ENCODE measurements around the gene NLRP1.

The NLRP1 gene

DNA sequence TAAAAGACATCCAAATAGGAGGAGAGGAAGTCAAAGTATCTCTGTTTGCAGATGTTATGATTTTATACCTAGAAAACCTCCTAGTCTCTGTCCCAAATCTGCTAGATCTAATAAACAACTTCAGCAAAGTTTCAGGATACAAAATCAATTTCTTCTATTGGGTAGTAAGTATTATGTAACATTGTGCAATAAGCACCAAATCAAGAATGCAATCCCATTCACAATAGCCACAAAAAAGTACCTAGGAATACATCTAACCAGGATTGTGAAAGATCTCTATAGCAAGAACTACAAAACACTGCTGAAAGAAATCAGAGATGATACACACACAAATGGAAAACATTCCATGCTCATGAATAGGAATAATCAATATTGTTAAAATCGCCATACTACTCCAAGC, 13.0 kb downstream of the NLRP1 start:
- TF ChIP-seq, protein P1, sequence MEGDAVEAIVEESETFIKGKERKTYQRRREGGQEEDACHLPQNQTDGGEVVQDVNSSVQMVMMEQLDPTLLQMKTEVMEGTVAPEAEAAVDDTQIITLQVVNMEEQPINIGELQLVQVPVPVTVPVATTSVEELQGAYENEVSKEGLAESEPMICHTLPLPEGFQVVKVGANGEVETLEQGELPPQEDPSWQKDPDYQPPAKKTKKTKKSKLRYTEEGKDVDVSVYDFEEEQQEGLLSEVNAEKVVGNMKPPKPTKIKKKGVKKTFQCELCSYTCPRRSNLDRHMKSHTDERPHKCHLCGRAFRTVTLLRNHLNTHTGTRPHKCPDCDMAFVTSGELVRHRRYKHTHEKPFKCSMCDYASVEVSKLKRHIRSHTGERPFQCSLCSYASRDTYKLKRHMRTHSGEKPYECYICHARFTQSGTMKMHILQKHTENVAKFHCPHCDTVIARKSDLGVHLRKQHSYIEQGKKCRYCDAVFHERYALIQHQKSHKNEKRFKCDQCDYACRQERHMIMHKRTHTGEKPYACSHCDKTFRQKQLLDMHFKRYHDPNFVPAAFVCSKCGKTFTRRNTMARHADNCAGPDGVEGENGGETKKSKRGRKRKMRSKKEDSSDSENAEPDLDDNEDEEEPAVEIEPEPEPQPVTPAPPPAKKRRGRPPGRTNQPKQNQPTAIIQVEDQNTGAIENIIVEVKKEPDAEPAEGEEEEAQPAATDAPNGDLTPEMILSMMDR (IDR thresholded peaks at IDR 0.05; ENCODE audit: control insufficient read depth, insufficient read depth, low read depth, low read length, missing control alignments): no peak
- no peak overlapping the region for H3K4me3 ChIP-seq (ENCODE audit: control insufficient read depth, low read depth, low read length)
- no peak for DNase-seq (ENCODE audit: low read depth)

DNA sequence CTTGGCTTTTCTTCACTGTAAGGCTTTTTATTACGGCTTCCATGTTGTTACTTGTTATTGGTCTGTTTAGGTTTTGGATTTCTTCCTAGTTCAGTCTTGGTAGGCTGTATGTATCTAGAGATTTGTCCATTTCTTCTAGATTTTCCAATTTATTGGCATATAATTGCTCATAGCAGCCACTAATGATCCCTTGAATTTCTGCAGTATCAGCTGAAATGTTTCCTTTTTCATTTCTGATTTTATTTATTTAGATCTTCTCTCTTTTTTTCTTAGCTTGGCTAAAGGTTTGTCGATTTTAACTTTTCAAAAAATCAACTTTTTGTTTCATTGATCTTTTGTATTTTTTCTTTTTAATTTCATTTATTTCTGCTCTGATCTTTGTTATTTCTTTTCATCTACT, 18.5 kb downstream of the NLRP1 start:
- TF ChIP-seq, protein P1 (IDR thresholded peaks at IDR 0.05; ENCODE audit: control insufficient read depth, insufficient read depth, low read depth, low read length, missing control alignments): no peak
- no peak overlapping the region for H3K4me3 ChIP-seq (ENCODE audit: control insufficient read depth, low read depth, low read length)
- DNase-seq (ENCODE audit: low read depth): no peak

DNA sequence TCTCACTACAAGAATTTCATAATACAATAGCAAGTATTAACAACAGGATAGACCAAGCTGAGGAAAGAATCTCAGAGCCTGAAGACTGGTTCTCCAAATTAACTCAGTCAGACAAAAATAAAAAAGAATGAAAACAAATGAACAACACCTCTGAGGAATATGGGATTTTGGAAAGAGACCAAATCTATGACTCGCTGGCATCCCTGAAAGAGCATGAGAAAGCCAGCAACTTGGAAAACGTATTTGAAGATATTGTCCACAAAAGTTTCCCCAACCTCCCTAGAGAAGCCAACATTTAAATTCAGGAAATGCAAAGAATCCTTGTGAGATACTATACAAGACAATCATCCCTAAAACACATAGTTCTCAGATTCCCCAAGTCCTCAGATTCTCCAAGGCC, 20.9 kb downstream of the NLRP1 start:
- no peak for DNase-seq (ENCODE audit: low read depth)
- H3K4me3 ChIP-seq (ENCODE audit: control insufficient read depth, low read depth, low read length): no peak overlapping the region
- TF ChIP-seq, protein P1 (IDR thresholded peaks at IDR 0.05; ENCODE audit: control insufficient read depth, insufficient read depth, low read depth, low read length, missing control alignments): no peak

DNA sequence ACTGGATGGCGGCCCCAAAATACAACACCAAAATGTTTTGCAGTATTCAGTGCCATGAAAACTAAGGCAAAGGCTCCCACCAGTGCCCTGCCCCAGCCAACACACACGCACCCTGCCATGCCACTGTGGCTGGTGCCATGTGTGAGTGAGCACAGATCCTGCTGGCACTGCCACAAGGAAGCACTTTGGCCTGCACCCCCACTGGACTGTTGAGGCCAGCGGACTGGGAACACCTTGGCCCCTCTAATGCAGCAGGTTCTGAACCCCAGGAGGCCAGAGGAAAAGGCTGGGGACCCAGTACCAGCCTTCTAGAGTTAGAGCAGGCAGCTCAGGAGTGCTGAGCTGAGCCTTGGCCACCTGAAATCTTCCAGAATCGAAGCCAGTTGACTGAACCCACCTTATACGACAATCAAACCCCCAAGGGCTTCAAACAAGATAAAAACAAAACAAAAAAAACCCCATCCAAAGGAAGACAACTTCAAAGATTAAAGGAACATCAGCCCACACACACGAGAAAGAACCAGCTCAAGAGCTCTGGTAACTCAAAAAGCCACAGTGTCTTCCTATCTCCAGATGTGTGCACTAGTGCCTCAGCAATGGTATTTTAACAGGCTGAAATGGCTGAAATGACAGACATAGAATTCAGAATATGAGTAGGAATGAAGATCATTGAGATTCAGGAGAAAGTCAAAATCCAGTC, 21.5 kb downstream of the NLRP1 start:
- TF ChIP-seq, protein P1 (IDR thresholded peaks at IDR 0.05; ENCODE audit: control insufficient read depth, insufficient read depth, low read depth, low read length, missing control alignments): no peak

DNA sequence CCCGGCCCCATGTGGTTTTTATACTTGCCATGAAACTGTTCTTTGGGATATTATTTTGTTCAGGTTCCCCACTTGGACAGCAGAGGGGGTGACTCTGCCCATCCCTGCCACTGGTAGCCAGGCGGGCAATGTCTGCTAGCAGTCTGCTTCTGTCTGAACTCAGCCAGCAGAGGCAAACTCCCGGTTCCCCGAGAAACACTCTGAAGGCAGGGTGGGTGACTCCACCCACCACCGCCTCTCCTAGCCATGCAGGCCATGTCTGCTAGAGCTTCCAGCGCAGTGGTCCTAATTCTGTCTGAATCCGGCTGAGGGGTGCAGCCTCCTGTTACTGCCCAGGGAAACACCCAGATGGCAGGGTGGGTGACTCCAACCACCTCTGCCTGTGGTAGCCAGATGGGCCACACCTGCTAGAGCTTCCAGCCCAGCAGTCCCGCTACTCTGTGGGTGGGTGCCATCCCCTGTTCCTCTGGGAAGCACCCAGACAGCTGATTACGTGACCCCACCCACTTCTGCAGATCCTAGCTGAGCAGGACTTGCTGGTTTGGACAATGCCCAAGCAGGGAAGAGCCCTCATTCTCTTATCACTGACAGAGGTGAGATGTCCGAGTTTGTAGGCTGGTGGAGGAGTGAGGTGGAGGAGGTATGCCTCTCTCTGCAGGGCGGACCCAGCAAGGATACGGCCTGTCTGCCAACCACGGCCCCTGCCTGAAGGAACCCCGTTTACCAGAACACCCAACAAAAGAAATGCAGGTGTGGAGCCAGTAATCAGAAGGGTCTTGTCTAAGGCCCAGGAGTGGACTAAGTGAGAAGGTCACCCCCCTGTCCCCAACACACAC, 22.4 kb downstream of the NLRP1 start:
- TF ChIP-seq, protein P1 (IDR thresholded peaks at IDR 0.05; ENCODE audit: control insufficient read depth, insufficient read depth, low read depth, low read length, missing control alignments): no peak
- H3K4me3 ChIP-seq (ENCODE audit: control insufficient read depth, low read depth, low read length): no peak overlapping the region
- no peak for DNase-seq (ENCODE audit: low read depth)

More for the DNA sequence above, 21.5 kb downstream of the NLRP1 start:
- no peak for DNase-seq (ENCODE audit: low read depth)
- H3K4me3 ChIP-seq (ENCODE audit: control insufficient read depth, low read depth, low read length): no peak overlapping the region

DNA sequence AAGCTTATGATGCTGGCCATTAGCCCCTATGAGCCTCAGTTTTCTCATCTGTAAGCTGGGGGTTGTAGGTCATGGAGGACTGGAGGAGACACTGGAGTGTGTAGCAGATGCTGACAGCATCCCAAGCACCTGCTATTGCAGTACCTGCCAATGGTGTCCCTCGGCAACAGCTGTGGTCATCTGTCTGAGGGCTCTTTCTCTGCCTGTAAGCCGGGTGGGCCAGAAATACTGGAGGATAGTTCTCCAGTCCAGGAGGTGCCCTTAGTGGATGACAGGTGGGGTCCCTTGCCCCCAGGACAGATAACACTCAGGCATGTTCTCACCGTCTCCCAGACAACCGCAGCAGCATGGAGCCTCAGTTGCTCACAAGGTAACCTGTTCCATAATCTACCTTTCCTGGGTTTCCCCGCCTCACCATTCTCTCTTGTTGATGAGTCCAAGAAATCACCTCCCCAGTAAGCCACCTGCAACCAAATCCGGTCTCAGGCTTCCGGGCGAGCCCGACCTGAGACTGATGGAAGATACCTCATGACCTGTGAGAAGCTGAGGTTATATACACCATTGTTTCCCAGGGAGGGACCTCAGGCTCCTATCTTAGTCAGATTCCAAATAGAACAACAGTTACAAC, 23.8 kb downstream of the NLRP1 start:
- no peak overlapping the region for H3K4me3 ChIP-seq (ENCODE audit: control insufficient read depth, low read depth, low read length)
- no peak for DNase-seq (ENCODE audit: low read depth)
- TF ChIP-seq, protein P1 (IDR thresholded peaks at IDR 0.05; ENCODE audit: control insufficient read depth, insufficient read depth, low read depth, low read length, missing control alignments): no peak

All from AG09309 (cell line).